H1 (cell line): ENCODE data around the gene MS4A18. TPM values are rescaled to one million over a fixed set of nuclear protein-coding genes. Genes with fewer than 3 reads are reported as not detected.

Source experiments
- ASH2L ChIP-seq: fragments of 200-600, 300-600 bp; sonication (generic); IDR thresholded peaks from one replicate; pipeline ENCODE4 v1.7.1; 2017; ENCODE audit warnings: low read length
- SIN3A ChIP-seq, 2 experiments: IDR thresholded peaks in 1 of 2; conservative IDR thresholded peaks in 1 of 2; 2 replicates each; pipeline ENCODE4 v1.6.1; 2011 to 2012; ENCODE audit warnings: low read length in 2 of 2, improper control_type of control experiment in 1 of 2, low read depth in 1 of 2, mild to moderate bottlenecking in 1 of 2
- polyA plus RNA-seq, 7 experiments: library from polyadenylated mRNA; depleted of rRNA in 3 of 7; stranded (reverse) in 5 of 7; unstranded in 2 of 7; fragments of >200 nt in 5 of 7; fragments of 200-250 nt in 2 of 7; gene quantifications; 1 replicate in 5 of 7; 2 replicates in 1 of 7; 4 replicates in 1 of 7; pipeline versions ENCODE4 v1.2.1 to v1.2.3, GENCODE V29; 2011 to 2013; ENCODE audit warnings: missing spikeins in 2 of 7, mixed read lengths in 2 of 7
- total RNA-seq: library from RNA; stranded (reverse); fragmentation: NEBNext Ultra II Directional; extraction: Animal tissue kit (Norgen Biotek cat#: 25700); gene quantifications from 2 replicates; pipeline ENCODE4 v1.2.1, GENCODE V29; 2021

MS4A18 gene
- total and polyA plus RNA-seq, 2 of the 8 experiments (the other 6 are each of a cell fraction or from before 2014, with no cell fraction given), result not detected

- TF ChIP-seq ASH2L (no peak), SIN3A (conservative IDR thresholded peaks at IDR 0.05 in 1 of 2, IDR thresholded peaks at IDR 0.05 in 1 of 2; ENCODE audit: low read depth in 1 of 2, low read length in 2 of 2) (no peak)
These were observed 23.6 kb upstream of the MS4A18 start (continued) for GRCh38 chr11:60700689-60701468.
